GM21367 (cell line): ENCODE measurements around the gene PTPN5.
"Not testable (repeated sequence)": the region's sequence is repeated elsewhere in the genome, so short reads cannot be mapped to it uniquely, and the experiment has no call there.

Experiments
- ATAC-seq: cut with Tn5 transposase; IDR thresholded peaks from one replicate; pipeline ENCODE4 v1.9.1; 2021; ENCODE audit not compliant: unreplicated experiment

The PTPN5 gene

DNA sequence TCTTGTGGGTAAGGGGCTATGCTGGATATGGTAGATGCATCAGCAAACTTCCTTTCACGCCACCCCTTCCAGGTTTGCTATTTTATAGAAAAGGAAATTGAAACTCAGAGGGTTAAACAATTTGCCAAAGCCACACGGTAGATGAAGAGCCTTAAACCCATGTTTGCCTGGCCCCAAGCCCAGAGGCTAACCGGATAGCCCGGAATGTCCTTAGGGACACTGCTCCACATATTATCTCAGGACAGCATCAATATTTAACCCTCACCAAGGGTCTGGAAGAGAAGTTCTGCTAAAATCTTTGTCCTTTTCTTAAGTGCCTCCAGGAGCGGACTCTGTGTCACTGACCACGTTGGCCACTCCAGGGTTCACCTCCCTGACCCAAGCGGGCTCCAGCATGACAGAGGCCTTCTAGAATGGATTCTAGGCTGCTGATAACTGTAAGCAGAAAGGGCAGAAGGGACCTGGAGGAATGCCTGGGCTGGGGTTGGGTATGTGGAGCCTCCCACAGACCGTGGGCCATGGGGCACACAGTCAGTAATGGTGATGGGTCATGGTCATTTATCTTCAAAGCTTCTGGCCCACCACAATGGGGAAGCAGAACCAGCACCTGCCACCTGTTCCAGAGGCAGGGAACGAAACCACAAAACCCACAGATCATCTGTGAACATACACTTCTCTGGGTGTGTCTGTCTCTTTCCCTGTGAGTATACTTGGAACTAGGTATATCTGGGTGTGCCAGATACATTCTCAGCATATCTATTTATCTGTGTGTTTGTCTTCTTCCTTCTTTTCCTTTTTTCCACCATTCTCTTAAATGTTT lies 98.4 kb downstream of the PTPN5 start:
- no peak for ATAC-seq

DNA sequence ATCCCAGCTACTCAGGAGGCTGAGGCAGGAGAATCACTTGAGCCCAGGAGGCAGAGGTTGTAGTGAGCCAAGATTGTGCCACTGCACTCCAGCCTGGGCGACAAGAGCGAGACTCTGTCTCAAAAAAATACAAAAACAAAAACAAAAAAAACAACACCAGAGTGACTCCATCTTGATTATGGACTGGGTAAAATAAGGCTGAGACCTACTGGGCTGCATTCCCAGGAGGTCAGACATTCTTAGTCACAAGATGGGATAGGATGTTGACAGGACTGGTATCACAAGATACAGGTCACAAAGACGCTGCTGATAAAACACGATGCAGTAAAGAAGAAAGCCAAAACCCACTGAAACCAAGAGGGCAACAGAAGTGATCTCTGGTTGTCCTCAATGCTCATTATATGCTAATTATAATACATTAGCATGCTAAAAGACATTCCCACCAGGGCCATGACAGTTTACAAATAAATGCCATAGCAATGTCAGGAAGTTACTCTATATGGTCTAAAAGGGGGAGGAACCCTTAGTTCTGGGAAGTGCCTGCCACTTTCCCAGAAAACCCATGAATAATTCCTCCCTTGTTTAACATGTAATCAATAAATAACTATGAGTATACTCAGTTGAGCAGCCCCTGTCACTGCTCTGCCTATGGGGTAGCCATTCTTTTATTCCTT lies 100.0 kb downstream of the PTPN5 start:
- not testable (repeated sequence) for ATAC-seq

GRCh38 chr11:18684267-18684666 lies 107.3 kb downstream of the PTPN5 start:
- ATAC-seq = no peak

- ATAC-seq = no peak
Measured at GRCh38 chr11:18682466-18682865, 109.1 kb downstream of the PTPN5 start.

- not testable (repeated sequence) for ATAC-seq
Measured at GRCh38 chr11:18681949-18682348, 109.6 kb downstream of the PTPN5 start.
